ENCODE results near the gene L3MBTL2.

DNA sequence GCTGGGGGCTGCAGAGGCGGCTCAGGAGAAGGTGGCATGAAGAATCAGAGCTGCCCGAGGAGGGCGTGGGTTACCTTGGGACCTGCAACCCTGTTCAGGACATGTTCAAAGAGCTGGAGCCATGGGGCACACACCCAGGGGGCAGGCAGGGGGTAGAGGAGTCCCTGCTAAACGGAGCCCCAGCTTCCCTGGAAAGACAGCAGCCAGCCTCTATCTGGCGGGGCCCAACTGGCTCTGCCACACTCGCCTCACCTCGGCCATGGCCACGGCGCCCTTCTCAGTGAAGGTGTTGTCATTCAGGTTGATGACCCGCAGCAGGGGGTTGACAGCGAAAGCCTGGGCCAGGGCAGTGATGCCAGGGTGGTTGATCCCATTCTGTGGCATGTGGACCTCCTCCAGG lies 52.6 kb downstream of the L3MBTL2 start:
- TF ChIP-seq, protein P1, sequence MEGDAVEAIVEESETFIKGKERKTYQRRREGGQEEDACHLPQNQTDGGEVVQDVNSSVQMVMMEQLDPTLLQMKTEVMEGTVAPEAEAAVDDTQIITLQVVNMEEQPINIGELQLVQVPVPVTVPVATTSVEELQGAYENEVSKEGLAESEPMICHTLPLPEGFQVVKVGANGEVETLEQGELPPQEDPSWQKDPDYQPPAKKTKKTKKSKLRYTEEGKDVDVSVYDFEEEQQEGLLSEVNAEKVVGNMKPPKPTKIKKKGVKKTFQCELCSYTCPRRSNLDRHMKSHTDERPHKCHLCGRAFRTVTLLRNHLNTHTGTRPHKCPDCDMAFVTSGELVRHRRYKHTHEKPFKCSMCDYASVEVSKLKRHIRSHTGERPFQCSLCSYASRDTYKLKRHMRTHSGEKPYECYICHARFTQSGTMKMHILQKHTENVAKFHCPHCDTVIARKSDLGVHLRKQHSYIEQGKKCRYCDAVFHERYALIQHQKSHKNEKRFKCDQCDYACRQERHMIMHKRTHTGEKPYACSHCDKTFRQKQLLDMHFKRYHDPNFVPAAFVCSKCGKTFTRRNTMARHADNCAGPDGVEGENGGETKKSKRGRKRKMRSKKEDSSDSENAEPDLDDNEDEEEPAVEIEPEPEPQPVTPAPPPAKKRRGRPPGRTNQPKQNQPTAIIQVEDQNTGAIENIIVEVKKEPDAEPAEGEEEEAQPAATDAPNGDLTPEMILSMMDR (IDR thresholded peaks at IDR 0.05): no peak
- no peak for TF ChIP-seq POLR2A (IDR thresholded peaks at IDR 0.05)

Measured in uterus (tissue), 2 donors.